Renal cortical epithelial cell (primary cell): Measurements from ENCODE around the gene DMXL2. TPM values are rescaled to one million over a fixed set of nuclear protein-coding genes. Genes with fewer than 3 reads are reported as not detected.
"Not testable (repeated sequence)": the region's sequence is repeated elsewhere in the genome, so short reads cannot be mapped to it uniquely, and the experiment has no call there.

ENCODE experiments used
- DNase-seq: peaks from one replicate; pipeline ENCODE4 v3.0.0-alpha.2; 2011; ENCODE audit warnings: low read depth
- total RNA-seq: library from RNA; depleted of rRNA; stranded (reverse); fragments of >200 nt; gene quantifications from 2 replicates; pipeline ENCODE4 v1.2.3, GENCODE V29; 2014

The DMXL2 gene
- total RNA-seq, 1 donor from 2014 or later, result 25.9 TPM

DNA sequence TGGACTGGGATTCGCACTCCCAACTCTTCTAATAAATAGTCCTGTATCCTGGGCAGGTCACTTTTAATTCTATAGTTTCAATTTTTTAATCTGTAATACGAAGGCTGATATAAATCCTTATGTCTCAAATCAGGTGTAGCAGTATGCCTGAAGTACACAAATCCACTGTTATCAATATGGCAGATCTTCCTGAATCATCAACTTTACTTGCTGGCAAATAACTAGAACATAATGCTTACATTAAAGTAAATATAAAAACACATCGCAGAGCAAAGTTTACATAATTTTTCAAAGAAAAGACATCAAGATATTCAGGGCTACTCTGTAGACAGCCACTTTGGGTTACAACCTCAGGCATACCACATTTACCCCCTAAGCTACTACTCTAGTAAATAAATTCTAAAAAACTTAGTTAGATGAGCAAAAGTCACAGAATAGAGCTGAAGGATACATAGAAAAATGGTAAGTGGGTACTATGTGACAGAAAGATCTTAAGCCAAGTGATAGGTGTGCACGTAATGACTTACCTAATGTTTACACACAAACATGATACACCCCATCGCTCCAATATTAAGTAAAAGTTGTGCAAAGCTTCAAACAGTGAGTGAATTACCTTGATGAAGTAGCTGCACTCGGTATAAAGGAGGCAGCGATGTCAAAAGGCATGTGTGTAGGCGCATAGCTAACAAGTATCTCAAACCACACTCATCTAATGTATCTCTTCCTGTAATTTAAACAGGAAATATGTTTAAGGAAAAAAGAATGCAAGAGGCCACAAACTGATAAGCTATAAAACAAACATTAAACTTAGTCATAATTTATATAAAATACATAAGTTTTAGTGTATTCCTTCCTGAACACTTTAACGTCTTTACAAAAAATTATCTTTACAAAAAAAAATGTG, 127.9 kb downstream of the DMXL2 start:
- no peak for DNase-seq

DNA sequence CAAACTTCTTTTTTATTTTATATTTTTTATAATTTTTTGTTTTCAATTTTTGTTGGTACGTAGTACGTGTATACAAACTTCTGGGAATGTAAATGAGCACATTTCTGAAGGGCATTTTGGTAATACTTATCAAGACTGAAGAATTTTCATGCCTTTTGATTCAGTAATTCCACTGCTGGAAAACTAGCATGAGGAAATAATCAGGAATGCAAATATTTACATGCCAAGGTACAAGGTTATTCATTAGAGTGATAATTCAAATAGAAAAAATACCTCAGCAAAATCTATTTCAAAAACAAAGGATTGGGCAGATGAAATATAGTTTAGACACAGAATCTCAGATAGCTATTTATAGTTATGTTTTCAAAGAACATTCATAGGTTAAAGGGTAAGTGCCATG, 128.7 kb downstream of the DMXL2 start:
- no peak for DNase-seq

DNA sequence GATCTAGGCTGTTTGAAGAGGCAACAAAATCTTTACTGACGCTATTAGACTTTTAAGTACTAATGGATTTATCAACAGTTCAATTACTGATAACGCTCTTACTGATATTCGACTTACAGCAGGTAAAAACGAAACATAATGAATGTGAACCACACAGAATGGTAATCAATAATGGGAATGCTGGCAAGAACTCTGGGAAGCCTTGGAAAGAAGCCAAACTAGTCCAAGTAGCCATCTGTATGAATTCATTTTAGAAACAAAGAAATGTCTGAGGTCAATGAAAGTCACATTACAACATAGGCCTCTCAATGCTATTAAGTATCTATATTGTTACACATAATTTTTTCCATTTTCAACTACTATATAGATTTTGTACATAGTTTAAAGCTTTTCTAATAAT, 130.0 kb downstream of the DMXL2 start:
- no peak for DNase-seq

DNA sequence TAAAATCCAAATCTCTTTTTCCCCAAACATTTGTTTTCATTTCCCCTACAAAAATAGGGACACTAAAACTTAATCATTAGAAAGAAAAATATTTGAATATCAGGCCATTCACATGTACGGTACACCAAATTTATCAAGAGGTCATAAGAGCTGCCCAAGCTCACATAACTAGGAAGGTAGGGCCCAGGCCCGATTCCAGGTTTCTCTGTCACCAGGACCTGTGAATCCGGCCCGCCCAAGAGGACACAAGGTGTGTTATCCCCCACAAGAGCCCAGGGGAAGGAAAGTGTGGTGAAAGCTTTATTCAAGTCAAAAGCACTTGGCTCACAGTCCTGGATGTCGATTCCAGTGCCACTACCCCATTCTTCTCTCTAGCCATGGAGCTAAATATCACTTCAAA, 130.6 kb downstream of the DMXL2 start:
- DNase-seq, result no peak

GRCh38 chr15:51484781-51485180, 137.8 kb downstream of the DMXL2 start:
- DNase-seq, result no peak

DNA sequence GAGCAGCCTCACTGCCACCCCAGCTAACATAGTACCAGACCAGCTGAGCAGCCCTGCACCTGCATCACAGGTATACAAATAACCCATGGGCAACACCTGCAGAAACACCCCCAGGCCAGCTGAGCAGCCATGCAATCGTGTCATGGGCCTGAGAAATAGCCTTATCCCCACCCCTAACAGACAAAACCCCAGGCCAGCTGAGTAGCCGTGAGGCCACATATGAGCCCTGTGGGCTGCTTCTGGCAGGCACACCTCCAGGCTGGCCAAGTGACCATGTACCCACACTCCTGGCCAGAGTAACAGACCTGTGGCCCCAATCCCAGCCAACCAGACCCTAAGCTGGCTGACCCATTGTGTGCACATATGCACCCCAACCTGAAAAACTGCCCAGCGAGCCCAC, 138.6 kb downstream of the DMXL2 start:
- DNase-seq, result no peak

- no peak for DNase-seq
Measured at GRCh38 chr15:51483520-51483919, 139.1 kb downstream of the DMXL2 start.

GRCh38 chr15:51475736-51476135, 146.8 kb downstream of the DMXL2 start:
- no peak for DNase-seq

GRCh38 chr15:51470512-51470911, 152.1 kb downstream of the DMXL2 start:
- no peak for DNase-seq

DNA sequence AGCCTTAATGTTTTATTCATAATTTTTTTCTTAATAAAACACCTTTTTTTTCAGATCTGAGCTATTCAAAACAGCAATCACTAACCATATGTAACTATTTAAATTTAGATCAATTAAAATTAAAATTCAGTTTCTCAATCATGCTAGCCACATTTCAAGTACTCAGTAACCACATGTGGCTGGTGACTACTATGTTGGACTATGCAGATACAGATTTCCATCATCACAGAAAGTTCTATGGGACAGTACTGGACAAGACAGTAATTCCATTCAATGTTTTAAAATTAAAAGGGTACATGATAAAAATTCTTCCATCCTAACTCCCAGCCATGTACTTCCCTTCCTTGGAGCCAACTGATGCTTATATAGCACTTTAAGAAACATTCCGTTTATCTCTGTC, 161.8 kb downstream of the DMXL2 start:
- DNase-seq, result no peak

DNA sequence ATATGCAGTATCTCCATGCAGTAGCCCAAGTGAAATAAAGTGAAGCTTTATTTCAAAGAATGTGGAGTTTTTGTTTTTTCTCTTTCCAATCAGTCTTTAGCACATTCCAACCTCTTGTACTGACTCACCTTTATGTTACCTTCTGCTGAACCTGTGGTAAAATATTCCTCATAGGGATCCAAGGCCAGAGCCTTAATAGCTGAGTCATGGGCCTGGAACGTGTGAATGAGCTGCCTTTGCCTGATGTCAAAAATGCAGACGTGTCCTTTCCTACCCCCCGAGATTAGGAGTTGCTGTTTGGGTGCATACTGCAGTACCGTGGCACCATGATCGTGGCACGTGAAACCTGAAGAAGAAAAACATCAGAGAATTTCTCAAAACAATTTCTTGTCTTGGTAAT, 172.6 kb downstream of the DMXL2 start:
- peak; percentile 86 for DNase-seq

DNA sequence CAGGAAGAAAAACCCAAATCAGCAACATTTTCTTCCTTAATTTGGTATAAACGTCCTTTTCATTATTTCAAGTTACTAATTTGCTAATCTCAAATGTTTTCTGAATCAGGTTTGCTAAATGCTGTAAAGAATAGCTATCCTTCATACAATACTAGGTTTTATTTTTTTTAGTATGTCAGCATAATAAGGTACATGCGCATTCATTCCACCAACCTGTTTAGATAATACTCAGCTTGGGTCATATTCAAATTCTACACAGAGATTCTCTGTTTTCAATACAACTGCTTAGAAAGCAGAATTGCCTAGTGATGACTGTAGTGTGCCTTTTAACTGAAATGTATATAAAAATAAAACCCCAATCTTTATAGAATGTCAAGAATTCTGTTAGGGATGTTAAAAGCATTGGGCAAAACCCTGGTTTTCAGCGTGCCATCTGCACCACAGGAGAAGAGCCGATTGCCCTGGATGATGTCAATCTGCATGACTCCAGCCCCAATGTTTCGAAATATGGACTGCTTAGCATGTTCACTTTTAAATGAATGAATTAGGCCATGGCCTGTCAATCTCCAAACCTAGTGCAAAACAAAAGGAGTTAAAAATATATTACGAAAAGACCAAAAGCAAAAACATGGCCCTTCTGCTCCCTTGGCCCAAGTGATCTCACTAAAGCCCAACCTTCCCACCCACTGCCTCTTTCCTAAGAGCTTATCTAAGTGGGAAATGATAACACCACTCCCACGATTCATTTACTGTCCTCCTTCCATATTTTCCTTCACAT, 173.8 kb downstream of the DMXL2 start:
- no peak for DNase-seq

GRCh38 chr15:51447855-51448621, 174.5 kb downstream of the DMXL2 start:
- DNase-seq, result no peak

DNA sequence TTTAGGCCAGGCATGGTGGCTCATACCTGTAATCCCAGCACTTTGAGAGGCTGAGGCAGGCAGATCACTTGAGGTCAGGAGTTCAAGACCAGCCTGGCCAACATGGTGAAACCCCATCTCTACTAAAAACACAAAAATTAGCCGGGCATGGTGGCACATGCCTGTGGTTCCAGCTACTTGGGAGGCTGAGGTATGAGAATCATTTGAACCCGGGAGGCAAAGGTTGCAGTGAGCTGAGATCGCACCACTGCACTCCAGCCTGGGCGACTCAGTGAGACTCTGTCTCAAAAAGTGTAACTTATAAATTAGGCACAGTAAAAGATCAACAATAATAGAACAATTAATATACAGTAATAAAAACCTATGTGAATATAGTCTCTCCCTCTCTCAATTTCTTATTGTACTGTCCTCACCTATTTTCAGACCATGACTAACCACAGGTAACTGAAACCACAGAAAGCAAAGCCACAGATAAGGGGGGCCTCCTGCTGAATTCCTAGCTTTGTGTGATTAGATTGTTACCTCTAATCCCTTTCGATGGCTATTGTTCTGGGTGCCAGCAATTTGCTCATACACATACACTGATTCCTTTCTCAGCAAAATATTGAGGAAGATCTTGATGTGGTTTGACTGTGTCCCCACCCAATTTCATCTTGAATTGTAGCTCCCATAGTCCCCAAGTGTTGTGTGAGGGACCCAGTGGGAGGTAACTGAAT, 176.4 kb downstream of the DMXL2 start:
- not testable (repeated sequence) for DNase-seq

- no peak for DNase-seq
Measured at GRCh38 chr15:51444807-51445206, 177.8 kb downstream of the DMXL2 start.

GRCh38 chr15:51444112-51444511, 178.5 kb downstream of the DMXL2 start:
- DNase-seq, result no peak

GRCh38 chr15:51443282-51443914, 179.2 kb downstream of the DMXL2 start:
- no peak for DNase-seq

- no peak for DNase-seq
Measured at GRCh38 chr15:51438526-51438925, 184.0 kb downstream of the DMXL2 start.

DNA sequence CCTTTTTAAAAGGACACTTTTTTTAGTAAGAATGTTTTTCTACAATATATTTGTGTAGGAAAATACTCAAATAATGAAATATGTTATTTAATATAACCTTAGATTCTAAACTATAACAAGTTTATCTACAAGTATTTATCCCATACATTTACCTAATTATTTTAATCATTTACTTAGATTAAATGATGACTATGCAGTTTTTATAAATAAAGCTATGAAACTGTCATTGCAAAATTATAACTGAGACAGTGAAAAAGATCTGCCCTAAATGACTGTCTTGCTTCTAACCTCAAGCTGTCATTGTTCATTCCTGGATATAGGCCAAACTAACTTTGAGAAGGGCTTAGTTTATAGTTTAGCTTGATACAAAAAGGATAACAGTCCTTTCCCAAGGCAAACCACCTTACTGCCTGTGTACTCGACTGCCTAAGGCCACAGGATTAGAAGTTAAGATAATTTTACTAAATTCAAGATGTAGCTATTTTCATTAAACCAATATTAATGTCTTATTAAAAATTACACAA, 197.0 kb downstream of the DMXL2 start:
- no peak for DNase-seq

GRCh38 chr15:51424780-51425179, 197.8 kb downstream of the DMXL2 start:
- DNase-seq, result peak; percentile 9

DNA sequence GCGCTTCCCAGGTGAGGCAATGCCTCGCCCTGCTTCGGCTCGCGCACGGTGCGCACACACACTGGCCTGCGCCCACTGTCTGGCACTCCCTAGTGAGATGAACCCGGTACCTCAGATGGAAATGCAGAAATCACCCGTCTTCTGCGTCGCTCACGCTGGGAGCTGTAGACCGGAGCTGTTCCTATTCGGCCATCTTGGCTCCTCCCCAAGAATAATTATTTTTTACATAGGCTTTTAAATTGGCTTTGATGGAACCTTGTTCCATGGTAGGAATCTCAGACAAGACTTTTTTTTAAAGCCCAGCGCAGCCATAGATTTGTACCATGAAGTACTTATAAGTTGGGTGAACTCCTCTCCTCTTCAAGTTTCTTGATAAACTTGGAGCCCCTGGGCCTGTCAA, 199.5 kb downstream of the DMXL2 start:
- not testable (repeated sequence) for DNase-seq
